Stimulated activated CD4-positive, alpha-beta T cell treated with anti-CD3 and anti-CD28 coated beads, Interleukin-12 subunit alpha, Interleukin-12 subunit beta, amount 100 ng/mL, for 4 hours (primary cell): ENCODE measurements around the gene ALKAL2.

Experiments
- DNase-seq: peaks from one replicate; pipeline ENCODE4 v3.0.0-alpha.2; 2020

The ALKAL2 gene

DNA sequence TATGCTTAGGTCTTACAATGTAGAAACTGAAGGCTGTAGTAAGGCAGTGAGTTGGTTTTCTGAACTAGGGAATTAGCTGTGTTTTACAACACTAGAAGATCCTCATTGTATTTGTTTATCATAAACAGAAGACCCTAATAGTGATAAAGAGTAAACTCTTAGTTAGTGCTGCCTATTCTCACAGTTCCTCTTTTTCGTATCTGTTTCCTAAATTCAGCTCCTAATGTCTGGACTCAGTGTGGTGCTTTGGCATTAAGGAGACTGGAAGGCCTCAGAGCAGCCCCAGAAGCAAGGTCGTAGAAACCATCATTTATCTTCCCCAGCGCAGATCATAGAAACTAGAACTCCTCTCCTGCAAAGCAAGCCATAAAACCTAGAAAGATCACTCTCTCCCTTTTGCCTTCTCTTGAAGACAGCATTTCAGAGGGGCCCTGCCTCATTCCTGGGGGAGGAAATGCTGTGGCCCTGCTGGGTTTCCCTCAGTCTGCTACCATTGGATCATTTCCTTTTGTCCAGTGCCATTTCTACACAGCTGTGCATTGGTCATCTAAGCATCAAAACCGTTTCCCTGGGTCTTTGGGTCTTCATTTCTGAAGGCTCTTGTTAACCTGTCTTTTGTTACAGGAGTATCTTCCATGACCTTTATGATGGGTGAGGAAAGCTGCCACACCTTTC, 18.4 kb downstream of the ALKAL2 start:
- DNase-seq = no peak

DNA sequence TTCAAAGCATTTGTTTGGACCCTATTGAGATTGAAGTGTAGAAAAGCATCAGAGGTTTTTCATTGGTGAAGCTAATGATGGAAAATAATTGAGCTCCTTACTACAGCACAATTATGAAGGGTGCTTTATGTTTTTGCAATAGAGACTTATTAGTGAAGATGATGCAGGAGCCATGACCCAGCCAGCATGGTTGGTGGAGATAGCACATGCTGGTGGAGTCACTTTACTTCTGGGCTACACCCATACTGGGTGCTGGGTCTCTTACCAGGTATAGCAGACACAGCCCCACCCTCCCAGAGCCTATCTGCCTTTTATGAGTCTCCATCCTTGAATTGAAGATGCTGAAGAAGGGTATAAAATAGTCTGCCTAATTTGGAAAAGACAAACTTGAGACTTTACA, 19.6 kb downstream of the ALKAL2 start:
- DNase-seq = no peak

DNA sequence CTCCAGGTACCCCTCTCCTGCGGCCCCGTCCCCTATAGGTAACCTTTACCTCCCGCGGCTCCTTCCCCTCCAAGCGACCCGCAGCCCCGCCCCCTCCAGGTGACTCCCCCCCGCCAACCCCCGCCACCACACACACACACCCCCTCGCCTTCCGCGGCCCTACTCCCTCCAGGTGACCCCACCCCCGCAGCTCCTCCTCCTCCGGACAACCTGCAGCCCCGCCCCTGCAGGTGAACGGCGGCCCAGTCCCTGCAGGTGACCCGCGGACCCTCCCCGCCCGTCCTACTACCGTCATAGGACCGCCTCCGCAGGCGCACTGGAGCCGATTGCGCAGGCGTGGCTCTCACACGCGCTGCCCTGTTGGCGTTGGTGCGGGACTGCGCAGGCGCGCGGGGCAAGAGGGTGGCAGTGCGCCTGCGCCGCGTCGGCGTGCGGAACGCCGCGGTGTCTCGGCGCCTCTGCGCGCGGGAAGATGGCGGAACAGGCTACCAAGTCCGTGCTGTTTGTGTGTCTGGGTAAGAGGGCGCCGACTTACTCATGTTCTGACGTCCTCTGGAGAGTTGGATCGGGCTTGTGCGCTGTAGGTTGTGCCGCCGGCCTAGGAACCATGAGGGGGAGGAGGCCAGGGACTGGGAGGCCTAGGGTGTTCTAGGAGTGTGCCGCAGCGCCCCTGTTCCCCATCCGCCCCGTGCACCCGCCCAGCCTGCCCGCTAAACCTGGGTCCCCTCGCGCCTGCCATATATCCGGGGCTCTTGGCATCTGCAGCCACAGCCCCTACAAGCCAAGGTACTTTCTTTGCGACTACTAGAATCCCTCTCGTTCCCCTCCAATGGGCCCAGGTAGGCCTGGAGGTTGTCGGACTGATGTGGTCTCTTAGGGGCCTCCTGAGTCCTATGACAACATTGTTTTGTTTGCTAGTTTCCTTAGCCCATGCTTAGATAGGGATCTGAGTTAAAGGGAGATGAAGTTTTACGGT, 23.1 kb downstream of the ALKAL2 start, which contains the start of gene ACP1:
TSS of gene ACP1 (plus strand) at position 455 of the 976 bp plus-strand sequence. CDS start at position 473, 18 bp downstream.
- DNase-seq = peak; percentile 96

DNA sequence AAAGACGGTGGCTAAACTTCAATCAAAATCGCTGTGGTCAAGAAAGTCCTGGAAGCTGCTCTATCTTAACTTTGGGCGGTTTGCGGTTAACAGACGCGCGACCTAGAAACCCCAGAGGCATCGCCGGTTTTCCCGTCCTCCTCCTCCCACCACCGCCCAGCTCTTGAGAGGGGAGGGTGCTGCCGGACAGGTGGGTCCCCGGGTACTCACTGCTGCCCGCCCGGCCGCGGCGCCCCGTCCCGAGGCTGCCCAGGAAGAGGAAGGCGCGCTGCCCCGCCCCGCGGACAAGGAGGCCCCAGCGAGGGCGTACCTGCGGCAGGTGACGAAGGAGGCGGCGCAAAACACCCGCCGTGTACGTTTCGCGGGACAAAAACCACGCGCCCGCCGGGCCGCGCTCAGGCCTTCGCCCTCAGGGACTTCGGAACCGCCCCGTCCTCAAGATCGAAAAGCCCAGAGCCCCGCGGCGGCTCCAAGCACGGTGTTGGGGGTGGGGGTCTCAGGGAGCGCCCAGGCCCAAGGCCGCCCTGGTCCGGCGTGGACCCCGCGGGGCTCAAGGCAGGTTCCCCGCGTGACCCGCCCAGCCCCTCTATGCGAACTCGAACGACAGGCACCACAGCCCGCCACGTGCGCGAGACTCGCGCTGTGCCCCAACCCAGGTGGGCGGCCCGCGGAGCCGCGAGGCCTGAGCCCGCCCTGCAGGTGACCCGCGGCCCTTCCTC, 24.0 kb downstream of the ALKAL2 start, which contains the start of gene SH3YL1:
TSS of gene SH3YL1 (minus strand) at position 259 of the 719 bp plus-strand sequence. CDS start at position 211, 48 bp downstream.
- DNase-seq = peak; percentile 42

DNA sequence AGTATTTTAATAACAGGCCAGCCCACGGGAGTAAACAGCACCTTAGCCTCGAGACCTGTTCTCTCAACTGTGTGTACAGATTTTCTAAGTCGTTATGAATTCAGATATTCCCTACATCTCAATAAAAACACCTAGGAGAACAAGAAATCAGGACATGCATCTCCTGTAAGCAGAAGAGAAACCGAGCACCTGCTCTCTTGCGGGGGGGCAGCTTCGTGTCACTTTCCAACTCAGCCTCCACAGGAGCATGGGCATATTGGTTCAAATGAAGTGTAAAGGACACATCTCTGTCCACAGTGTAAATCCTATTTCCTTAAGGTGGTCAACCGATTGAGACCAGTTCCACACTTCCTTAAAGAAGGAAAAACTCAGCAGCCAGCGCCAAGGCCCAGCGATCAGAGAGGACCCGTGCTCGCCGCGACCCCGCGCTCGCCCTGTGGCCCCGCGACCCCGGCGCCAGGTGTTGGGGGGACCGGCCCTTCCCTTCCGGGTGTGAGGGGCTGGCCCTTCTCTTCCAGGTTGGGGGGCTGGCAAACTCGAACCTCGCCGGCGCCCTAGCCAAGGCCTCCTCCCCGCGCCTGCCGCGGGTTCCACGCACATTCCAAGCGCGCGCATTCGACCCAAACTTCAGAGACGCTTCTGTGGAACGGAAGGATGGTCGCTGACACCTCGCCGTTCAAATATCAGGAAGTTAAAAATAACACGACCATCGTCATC, 24.7 kb downstream of the ALKAL2 start:
- no peak for DNase-seq

DNA sequence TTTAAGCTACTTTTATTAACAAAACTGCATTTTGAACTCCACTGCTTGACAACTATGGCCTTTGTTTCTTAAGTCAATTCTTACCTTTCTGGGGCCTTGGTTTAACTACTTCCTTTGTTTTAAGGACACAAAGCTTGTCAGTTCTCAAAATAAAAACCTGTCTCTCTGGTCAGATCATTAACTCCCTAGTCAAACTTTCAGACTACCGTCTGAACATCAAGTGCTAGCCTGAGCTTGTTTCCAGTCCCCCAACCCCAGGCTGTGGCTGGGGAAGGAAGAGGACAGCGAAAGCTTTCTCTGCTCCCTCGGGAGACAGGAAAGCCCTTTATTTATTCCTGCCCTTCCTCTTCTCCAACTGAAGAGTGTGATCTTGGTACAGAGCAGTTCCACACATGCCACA, 25.8 kb downstream of the ALKAL2 start:
- no peak for DNase-seq

DNA sequence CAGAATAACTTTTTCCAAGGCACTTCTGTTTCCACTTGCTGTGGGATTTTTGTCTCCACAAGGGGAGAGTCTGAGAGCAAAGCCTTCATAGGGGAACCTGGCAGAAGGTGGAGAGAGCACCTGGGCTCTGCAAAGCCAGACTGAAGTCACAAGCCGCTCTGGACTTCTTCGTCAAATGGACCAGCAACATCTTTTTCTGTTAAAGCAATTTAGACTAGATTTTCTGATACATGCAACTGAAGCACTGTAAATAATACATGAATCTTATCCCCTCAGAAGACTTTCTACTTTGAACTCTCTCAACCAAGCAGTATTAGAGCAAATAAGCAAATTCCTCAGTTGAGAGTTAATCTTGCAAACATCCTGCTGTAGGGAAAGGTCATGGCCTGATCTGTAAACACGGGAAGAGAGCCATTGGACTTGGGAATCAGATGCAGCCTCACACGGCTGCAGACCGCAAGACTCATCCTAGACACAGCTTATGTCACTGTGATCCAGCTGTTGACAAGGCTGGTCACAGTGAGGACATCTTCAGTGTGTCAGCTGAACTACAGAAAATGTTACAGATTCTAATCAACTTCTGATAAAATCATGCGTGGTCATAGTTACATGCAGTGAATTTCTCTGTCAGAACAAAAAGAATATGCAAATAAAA, 27.3 kb downstream of the ALKAL2 start:
- DNase-seq = no peak

DNA sequence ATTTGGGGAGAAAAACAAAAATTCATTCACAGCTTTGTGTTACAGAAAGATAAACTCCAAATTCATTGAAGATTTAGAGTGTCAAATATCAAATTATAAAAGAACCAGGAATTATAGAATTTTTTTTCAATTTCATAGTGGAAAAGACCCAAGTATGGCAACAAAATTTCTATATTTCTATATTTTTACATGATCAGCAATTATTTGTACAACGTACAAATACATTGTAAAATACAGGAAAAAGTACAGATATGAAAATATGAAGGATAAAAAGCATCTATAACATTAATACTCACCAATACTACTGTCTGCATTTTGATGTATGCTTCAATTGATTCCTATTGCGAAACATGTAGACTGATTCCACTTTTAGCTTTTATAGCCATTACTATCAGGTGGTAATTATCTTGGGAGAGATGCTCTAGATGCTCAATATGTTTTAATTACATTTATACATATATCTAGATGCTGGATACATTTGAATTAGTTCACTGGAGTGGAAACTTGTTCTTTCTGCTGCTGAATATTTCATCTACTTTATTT, 28.0 kb downstream of the ALKAL2 start:
- DNase-seq = no peak

GRCh38 chr2:258933-259332, 29.0 kb downstream of the ALKAL2 start:
- no peak for DNase-seq

- no peak for DNase-seq
These were observed 30.0 kb downstream of the ALKAL2 start for GRCh38 chr2:257842-258241.

- no peak for DNase-seq
These were observed 30.5 kb downstream of the ALKAL2 start for GRCh38 chr2:257429-257828.

GRCh38 chr2:256094-256493, 31.8 kb downstream of the ALKAL2 start:
- DNase-seq = no peak

- no peak for DNase-seq
These were observed 32.7 kb downstream of the ALKAL2 start for GRCh38 chr2:255195-255594.

GRCh38 chr2:254241-254640, 33.6 kb downstream of the ALKAL2 start:
- no peak for DNase-seq

DNA sequence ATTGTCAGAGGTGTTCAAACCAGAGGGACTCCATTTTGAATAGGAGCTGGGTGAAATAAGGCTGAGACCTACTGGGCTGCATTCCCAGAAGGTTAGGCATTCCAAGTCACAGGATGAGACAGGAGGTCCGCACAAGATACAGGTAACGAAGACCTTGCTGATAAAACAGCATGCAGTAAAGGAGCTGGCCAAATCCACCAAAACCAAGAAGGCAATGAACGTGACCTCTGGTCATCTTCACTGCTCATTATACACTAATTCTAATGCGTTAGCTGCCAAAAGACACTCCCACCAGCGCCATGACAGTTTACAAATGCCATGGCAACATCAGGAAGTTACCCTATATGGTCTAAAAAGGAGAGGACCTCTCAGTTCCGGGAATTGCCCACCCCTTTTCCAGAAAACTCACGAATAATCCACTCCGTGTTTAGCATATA, 34.7 kb downstream of the ALKAL2 start:
- no peak for DNase-seq

- no peak for DNase-seq
These were observed 35.8 kb downstream of the ALKAL2 start for GRCh38 chr2:252001-252602.

GRCh38 chr2:249538-250042, 38.3 kb downstream of the ALKAL2 start:
- no peak for DNase-seq

- no peak for DNase-seq
These were observed 39.2 kb downstream of the ALKAL2 start for GRCh38 chr2:248724-249123.

- DNase-seq = no peak
These were observed 41.3 kb downstream of the ALKAL2 start for GRCh38 chr2:246489-247144.

DNA sequence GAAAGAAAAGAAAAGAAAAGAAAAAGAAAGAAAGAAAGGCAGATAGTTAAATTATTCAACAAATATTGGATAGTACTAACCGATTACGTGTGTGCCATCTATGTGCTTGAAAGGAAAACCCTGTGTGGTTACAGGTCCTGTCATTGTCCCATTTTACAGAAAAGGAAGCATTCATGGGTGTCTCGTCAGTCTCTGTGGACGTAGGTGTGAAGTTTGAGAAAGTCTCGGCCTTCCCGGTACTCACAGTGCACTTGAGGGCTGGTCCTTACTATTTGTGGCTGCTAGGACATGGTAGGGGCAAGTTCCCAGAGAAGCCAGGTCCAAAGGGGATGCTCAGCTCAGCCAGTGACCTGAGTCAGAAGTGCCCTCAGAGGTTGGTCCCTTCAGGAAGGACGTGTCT, 43.3 kb downstream of the ALKAL2 start:
- no peak for DNase-seq
